Colonic mucosa (tissue), 4 donors: ENCODE measurements around the gene CDCA5. TPM values are rescaled to one million over a fixed set of nuclear protein-coding genes. Genes with fewer than 3 reads are reported as not detected.

Source experiments
- DNase-seq: peaks from one replicate; pipeline ENCODE4 v3.0.0-alpha.2; 2020
- H3K27ac ChIP-seq: fragments of 200-600 bp; one replicate; pipeline ENCODE4 v1.8.0; 2021
- H3K27me3 ChIP-seq: fragments of 200-600 bp; one replicate; pipeline ENCODE4 v1.8.0; 2021
- H3K36me3 ChIP-seq: fragments of 200-600 bp; one replicate; pipeline ENCODE4 v1.8.0; 2021
- H3K4me1 ChIP-seq: fragments of 200-600 bp; one replicate; pipeline ENCODE4 v1.8.0; 2021; ENCODE audit warnings: mild to moderate bottlenecking
- H3K4me3 ChIP-seq: fragments of 200-600 bp; one replicate; pipeline ENCODE4 v1.8.0; 2021
- H3K9ac ChIP-seq, 2 donors: one replicate each; pipeline ENCODE4 v1.7.0; 2013; ENCODE audit warnings: control low read depth in 2 of 2, low read depth in 2 of 2, low read length in 2 of 2
- H3K9me3 ChIP-seq: fragments of 200-600 bp; one replicate; pipeline ENCODE4 v1.8.0; 2021
- CTCF ChIP-seq: fragments of 200-600 bp; IDR thresholded peaks from one replicate; pipeline ENCODE4 v1.8.0; 2022; ENCODE audit warnings: antibody characterized with exemption, mild to moderate bottlenecking
- intact Hi-C: fragments of 100-400 bp; cut with DNase I; formaldehyde crosslinking; loops from one replicate; pipeline ENCODE4 v1.14.1; 2022
- total RNA-seq, 2 donors: library from RNA; stranded (reverse); fragmentation: NEBNext Ultra II Directional in 1 of 2; extraction: Animal tissue kit (Norgen Biotek cat#: 25700) in 1 of 2; gene quantifications; one replicate each; pipeline ENCODE4 v1.2.1, GENCODE V29; 2021
- donor health status: healthy.
- donor health status: DM: no; HTN: no; CAD: no.
- donor health status: DM: no; HTN: no; CAD: no.

CDCA5 gene
- total RNA-seq, 2 donors from 2014 or later, result 9.7 to 51.7 TPM

- Histone ChIP-seq H3K4me1 (peaks cover 7% of the 10 kb centered on the region), H3K4me3 (no peak overlapping the region), H3K36me3 (peaks cover 56% of the 10 kb centered on the region), H3K27ac (no peak overlapping the region), H3K9me3 (no peaks in the 10 kb centered on the region), H3K9ac (no peak overlapping the region), H3K27me3 (no peaks in the 10 kb centered on the region)
- no peak for TF ChIP-seq CTCF
- no peak for DNase-seq
- intact Hi-C loops, result no loop called here
Measured at GRCh38 chr11:65126624-65127274, 42.9 kb upstream of the CDCA5 start.

DNA sequence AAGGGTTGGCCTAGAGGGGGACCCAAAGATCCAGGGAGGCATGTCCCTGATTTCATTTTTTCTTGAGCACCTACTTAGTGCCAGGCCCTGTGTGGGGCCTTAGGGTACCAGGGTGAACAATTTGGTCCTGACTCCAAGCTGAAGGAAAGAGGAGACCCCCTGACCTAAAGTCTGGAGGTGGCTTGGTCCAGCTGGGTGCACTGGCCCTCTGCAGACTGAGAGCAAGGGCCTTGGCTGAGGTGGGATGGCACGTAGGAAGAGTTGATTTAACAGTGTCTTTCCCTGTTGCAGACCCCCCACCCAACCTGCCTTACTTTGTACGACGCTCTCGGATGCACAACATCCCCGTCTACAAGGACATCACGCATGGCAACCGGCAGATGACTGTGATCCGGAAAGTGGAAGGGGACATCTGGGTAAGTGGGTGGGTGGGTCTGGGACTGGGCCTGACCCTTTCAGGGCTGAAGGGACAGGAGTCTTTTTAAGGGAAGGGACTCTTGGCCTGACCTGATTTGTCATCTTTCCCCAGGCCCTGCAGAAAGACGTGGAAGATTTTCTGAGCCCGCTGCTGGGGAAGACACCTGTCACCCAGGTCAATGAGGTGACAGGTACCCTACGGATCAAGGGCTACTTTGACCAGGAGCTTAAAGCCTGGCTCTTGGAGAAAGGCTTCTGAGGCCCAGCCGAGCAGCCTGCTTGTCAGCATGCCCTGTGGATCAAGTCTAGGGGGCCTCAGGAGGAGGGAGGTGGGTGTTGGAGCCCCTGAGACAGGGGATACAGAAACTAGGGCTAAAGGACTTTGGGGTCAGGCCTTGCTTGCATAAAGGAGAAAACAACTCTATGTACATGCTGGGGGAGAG, 41.6 kb upstream of the CDCA5 start:
- intact Hi-C loops, result no loop called here
- Histone ChIP-seq H3K9me3 (no peaks in the 10 kb centered on the region), H3K9ac (no peak overlapping the region), H3K4me3 (no peak overlapping the region), H3K36me3 (peaks cover 48% of the 10 kb centered on the region), H3K4me1 (peaks cover 7% of the 10 kb centered on the region), H3K27me3 (no peaks in the 10 kb centered on the region), H3K27ac (no peak overlapping the region)
- no peak for DNase-seq
- TF ChIP-seq CTCF, result no peak

GRCh38 chr11:65124480-65125196, 40.8 kb upstream of the CDCA5 start:
- DNase-seq, result no peak
- TF ChIP-seq CTCF, result no peak
- Histone ChIP-seq H3K4me3 (no peak overlapping the region), H3K27me3 (no peaks in the 10 kb centered on the region), H3K27ac (no peak overlapping the region), H3K36me3 (peaks cover 49% of the 10 kb centered on the region), H3K9ac (no peak overlapping the region), H3K9me3 (no peaks in the 10 kb centered on the region), H3K4me1 (peaks cover 7% of the 10 kb centered on the region)
- intact Hi-C loops, result loop anchor here (5.0 kb wide), 1 partner anchor 58 kb away; the partner anchor contains the start of gene CAPN1

GRCh38 chr11:65121865-65122696, 38.2 kb upstream of the CDCA5 start, which contains the start of the genes FAU and MRPL49:
Gene FAU (minus strand): TSS chr11:65122134. CDS start chr11:65121813, 321 bp downstream.
Gene MRPL49 (plus strand): TSS chr11:65122321. CDS start chr11:65122347, 26 bp downstream.
- Histone ChIP-seq H3K4me1 (peaks cover 7% of the 10 kb centered on the region), H3K36me3 (peaks cover 28% of the 10 kb centered on the region), H3K9ac (peak within 1 kb of the TSS; percentile 83 to 98), H3K9me3 (no peaks in the 10 kb centered on the region), H3K4me3 (peak within 1 kb of the TSS; percentile 94), H3K27ac (peak within 1 kb of the TSS; percentile 90), H3K27me3 (no peaks in the 10 kb centered on the region)
- DNase-seq, result peak; percentile 99
- intact Hi-C loops, result loop anchor here (5.0 kb wide), 1 partner anchor 60 kb away; the partner anchor contains the start of gene CAPN1
- TF ChIP-seq CTCF, result no peak
